H54 (cell line): ENCODE data around the gene PROSER2.

ENCODE experiments used
- DNase-seq: peaks from one replicate; pipeline ENCODE4 v3.0.0; 2011; ENCODE audit warnings: low spot score, mixed read lengths; ENCODE audit not compliant: insufficient read length
- FAIRE-seq: peaks from 3 replicates; lab custom pipeline; 2011; peaks lifted over from hg19 to GRCh38; lab: Jason Lieb, UNC
- POLR2A ChIP-seq: IDR thresholded peaks from 2 replicates; pipeline ENCODE4 v1.6.1; 2011; ENCODE audit warnings: low read depth, mild to moderate bottlenecking, low read length

PROSER2 gene, protein sequence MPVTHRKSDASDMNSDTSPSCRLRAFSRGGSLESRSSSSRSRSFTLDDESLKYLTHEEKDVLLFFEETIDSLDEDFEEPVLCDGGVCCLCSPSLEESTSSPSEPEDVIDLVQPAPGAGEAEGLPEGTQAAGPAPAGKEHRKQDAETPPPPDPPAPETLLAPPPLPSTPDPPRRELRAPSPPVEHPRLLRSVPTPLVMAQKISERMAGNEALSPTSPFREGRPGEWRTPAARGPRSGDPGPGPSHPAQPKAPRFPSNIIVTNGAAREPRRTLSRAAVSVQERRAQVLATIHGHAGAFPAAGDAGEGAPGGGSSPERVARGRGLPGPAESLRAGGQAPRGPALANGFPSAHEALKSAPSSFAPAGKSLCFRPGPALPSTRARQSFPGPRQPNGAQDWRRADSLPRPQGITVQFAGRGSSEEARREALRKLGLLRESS

GRCh38 chr10:11823122-11823988 lies at the start of gene PROSER2:
TSS of gene PROSER2 (plus strand) at chr10:11823356. CDS start at chr10:11852078, 28,722 bp downstream.
- DNase-seq (peak; percentile 71), FAIRE-seq (no peak)
- peak; percentile 62 for TF ChIP-seq POLR2A

GRCh38 chr10:11773761-11774441 lies 49.3 kb upstream of the PROSER2 start:
- no peak for TF ChIP-seq POLR2A
- no peak for DNase-seq

DNA sequence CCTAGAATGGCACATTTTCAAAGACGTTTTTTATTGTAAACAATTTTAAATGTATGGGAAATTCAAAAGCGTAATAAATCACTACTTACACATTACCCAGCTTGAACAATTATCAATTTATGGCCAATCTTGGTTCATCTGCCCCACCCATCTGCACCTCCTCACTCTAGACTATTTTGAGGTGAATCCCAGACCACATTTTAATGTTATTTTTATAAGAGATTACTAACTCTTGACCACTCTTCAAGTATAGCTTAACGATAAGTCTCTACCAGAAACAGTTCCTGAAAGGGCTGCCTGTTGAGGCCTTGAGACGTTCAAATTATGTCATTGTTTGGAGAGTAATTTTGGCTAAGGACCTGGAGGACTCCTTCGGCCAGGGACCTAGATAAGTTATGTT lies 47.7 kb upstream of the PROSER2 start:
- DNase-seq, result no peak
- no peak for FAIRE-seq
- no peak for TF ChIP-seq POLR2A

More at GRCh38 chr10:11773761-11774441, 49.3 kb upstream of the PROSER2 start:
- no peak for FAIRE-seq

- no peak for FAIRE-seq
- TF ChIP-seq POLR2A, result no peak
Measured at GRCh38 chr10:11776080-11776479, 47.1 kb upstream of the PROSER2 start.

GRCh38 chr10:11781114-11781513 lies 42.0 kb upstream of the PROSER2 start:
- no peak for FAIRE-seq
- no peak for DNase-seq
- no peak for TF ChIP-seq POLR2A

More at GRCh38 chr10:11776080-11776479, 47.1 kb upstream of the PROSER2 start:
- DNase-seq, result no peak

DNA sequence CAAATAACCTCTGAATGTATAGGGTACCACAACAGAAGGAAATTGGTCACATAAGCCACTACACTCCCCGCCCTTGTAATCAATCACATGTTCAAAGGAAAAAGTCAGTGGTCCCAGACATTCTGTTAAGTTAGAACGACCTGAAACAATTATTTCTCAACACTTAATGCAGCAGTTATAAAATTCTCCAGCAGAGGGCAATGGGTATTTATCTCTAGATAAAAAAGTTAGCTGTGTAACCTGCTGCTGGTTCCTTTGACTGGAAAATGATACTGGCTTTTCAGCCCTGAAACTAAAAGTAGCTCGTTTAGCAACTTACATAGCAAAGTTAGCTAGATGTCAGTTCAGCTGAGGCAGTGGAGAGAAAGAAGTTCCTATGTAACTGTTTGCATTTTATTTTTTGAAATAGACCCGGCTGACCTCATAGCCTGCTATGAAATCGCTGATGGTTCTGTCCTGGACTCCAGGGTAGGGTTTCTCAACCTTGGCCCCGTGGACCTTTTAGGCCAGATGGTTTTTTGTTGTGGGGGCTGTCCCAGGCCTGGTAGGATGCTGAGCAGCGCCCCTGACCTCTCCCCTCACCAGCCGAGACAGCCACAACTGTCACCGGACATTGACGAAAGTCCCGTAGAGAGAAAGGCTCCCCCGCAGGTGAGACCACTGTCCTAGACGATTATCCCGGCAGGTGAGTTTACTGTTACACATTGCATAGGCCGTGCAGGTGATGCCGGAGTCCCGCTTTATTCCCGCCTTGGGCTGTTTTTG lies 40.2 kb upstream of the PROSER2 start:
- TF ChIP-seq POLR2A, result no peak
- FAIRE-seq, result no peak
- DNase-seq, result peak; percentile 54

GRCh38 chr10:11783558-11783865 lies 39.6 kb upstream of the PROSER2 start:
- no peak for DNase-seq
- TF ChIP-seq POLR2A, result no peak
- FAIRE-seq, result no peak

DNA sequence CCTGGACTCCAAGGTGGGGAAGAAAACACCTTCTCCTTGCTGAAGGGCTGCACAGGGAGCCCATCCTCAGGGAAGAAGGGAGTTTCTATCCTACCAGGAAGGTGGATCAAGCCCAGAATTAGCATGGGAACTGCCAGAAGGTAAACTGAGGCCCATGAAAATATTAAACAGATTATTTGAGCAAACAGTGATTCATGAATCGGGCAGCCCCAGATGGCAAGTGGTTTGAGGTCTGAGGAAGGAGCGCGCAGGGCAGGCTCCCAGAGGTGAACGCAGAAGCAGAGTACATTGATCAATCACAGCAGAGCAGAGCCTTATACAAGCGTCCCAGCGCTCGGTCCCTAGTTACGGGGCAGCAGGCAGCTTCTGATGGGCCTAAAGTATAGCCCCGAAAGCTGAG lies 35.8 kb upstream of the PROSER2 start:
- TF ChIP-seq POLR2A, result no peak
- no peak for FAIRE-seq

DNA sequence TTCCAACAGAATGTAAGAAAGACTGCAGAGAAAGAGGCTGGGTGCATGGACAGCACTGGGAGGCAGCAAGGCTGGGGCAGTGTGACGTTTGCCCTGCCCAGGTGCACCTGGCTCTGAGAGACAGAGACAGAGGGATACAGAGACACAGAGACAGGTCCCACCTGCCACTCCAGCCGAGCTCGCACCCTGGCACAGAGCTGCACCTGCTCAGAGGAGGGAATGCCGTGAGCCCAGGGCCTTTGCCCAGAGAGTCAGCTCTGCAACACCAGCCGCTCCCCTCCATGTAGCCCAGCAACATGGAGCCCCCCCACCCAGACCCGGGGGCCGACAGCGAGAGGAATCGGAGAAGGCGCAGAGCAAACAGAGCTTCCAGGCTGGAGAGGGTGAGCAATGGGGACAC lies 35.3 kb upstream of the PROSER2 start:
- FAIRE-seq (no peak), DNase-seq (no peak)
- TF ChIP-seq POLR2A, result no peak

More for the DNA sequence above, 35.8 kb upstream of the PROSER2 start:
- DNase-seq, result no peak

DNA sequence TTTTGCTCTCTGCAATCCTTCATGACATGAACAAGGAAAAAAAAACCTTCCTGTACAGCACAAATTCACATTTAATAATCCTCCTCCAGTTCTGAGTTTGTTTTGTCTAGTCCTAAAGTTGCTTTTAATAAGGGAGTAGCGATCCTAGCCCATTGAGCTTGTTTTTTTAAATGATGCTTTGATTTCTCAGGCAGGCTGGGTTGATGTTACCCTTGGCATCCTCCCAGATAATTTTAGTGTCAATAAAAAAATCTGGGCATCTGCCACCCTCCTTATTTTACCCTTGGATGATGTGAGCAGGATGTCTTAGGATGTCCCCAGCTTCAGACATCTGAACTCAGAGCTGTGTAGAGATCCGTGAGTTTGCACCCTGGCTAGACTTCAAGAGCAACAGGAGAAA lies 33.9 kb upstream of the PROSER2 start:
- FAIRE-seq, result no peak

DNA sequence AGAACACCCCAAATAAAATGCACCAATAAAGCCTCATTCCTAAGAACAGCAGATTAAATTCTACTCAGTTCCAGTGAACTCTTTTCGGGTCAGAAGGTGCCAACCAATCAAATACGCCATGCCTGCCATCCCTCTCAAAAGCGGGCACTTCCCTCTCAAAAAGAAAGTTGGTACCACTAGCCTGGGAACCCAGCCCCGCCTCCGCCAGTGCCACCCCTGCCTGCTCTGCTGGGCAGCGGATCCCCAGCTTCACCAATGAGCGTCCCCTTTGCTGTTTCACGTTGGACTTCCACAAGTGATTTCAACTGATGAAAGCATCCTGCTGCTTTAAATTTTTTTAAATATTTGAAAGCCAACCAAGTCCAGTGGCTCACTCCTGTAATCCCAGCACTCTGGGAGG lies 33.2 kb upstream of the PROSER2 start:
- no peak for FAIRE-seq

More for the DNA sequence above, 33.9 kb upstream of the PROSER2 start:
- TF ChIP-seq POLR2A, result no peak
- no peak for DNase-seq

DNA sequence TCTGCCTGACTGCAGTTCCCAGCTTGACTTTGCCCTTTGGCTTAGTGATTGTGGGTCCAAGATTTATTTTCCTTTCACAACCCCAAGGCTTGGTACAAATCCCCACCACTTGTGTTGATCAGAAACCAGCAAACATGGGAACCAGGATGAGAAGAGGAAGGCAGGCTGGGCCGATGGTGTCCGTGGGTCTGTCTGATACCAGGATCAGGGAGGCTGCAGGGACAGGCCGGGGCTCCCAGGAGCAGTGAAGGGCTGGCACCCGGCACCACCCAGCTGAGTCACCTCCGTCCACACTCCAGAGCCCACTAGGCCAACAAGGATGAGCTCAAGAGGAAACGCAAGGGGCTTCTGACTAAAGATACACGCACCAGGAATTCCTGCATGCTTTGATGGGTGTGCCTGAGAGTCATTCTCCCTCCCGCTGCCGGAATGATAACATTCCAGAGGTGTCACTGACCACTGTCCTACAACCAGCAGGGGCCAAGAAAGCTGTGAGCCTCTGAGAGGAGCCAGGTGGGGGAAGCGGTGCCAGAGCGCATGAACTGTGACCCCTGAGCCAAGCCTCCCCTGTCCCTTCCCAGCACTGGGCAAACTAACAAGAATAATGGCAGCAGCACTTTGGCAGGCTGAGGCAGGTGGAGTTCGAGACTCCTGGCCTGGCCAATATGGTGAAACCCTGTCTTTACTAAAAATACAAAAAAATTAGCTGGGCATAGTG lies 29.2 kb upstream of the PROSER2 start:
- TF ChIP-seq POLR2A, result 0 out of 2 replicates have a peak, but pooled peaks have one; percentile 12
- DNase-seq, result peak; percentile 94
- FAIRE-seq, result peak; percentile 86

More for the DNA sequence above, 33.2 kb upstream of the PROSER2 start:
- DNase-seq, result no peak
- no peak for TF ChIP-seq POLR2A
